GM12878 (cell line): ENCODE data around the gene RUVBL2. TPM values are rescaled to one million over a fixed set of nuclear protein-coding genes. Genes with fewer than 3 reads are reported as not detected.
A peak's percentile ranks its signal among the peaks of the same experiment; 100 is the strongest.

Source experiments
- BHLHE40 ChIP-seq, 2 experiments: fragments of 450-650 bp in 1 of 2; IDR thresholded peaks; 2 replicates each; pipeline ENCODE4 v1.6.1; 2011 to 2017; ENCODE audit warnings: low read depth in 2 of 2, borderline replicate concordance in 1 of 2, improper control_type of control experiment in 1 of 2, low read length in 1 of 2, mild to moderate bottlenecking in 1 of 2
- CEBPZ ChIP-seq: fragments of 150-350 bp; IDR thresholded peaks from 2 replicates; pipeline ENCODE4 v1.6.1; 2016; ENCODE audit warnings: low read depth, low read length
- CHD4 ChIP-seq: fragments of 200-600 bp; sonication (generic); IDR thresholded peaks from 2 replicates; pipeline ENCODE4 v1.6.1; 2016; ENCODE audit warnings: mild to moderate bottlenecking
- ESRRA ChIP-seq: IDR thresholded peaks from 2 replicates; pipeline ENCODE4 v1.6.1; 2012; ENCODE audit warnings: mild to moderate bottlenecking, low read length, improper control_type of control experiment
- PBX3 ChIP-seq: IDR thresholded peaks from 2 replicates; pipeline ENCODE4 v1.6.1; 2011; ENCODE audit warnings: mild to moderate bottlenecking, low read depth, low read length, moderate library complexity; ENCODE audit not compliant: insufficient replicate concordance
- RAD51 ChIP-seq: fragments of 450-650 bp; IDR thresholded peaks from 2 replicates; pipeline ENCODE4 v1.6.1; 2016; ENCODE audit warnings: moderate library complexity, mild to moderate bottlenecking, inconsistent platforms
- STAT1 ChIP-seq: fragments of 450-650 bp; conservative IDR thresholded peaks from 2 replicates; pipeline ENCODE4 v1.6.1; 2014; ENCODE audit warnings: antibody characterized with exemption, mild to moderate bottlenecking
- TCF7 ChIP-seq: IDR thresholded peaks from 2 replicates; pipeline ENCODE4 v1.6.1; 2014; ENCODE audit warnings: antibody characterized with exemption, borderline replicate concordance
- WRNIP1 ChIP-seq: IDR thresholded peaks from 2 replicates; pipeline ENCODE4 v1.6.1; 2011; ENCODE audit warnings: low read depth, low read length, improper control_type of control experiment, borderline replicate concordance
- ZNF274 ChIP-seq: IDR thresholded peaks from one replicate; pipeline ENCODE4 v1.8.0; 2011; ENCODE audit not compliant: insufficient read length, insufficient read depth
- polyA plus RNA-seq, 11 experiments: library from polyadenylated mRNA; depleted of rRNA in 4 of 11; unstranded in 6 of 11; stranded (reverse) in 5 of 11; fragments of >200 nt; fragmentation: Nextera tagmentation in 4 of 11; fragmentation: Illumina TruSeq in 1 of 11; extraction: Ambion mirVana in 4 of 11; extraction: Trizol in 1 of 11; gene quantifications; 1 replicate in 1 of 11; 2 replicates in 10 of 11; pipeline versions ENCODE4 v1.2.1 to v1.2.3, GENCODE V29; 2011 to 2016; ENCODE audit warnings: inconsistent platforms in 2 of 11, missing spikeins in 2 of 11, low read depth in 1 of 11
- total RNA-seq, 4 experiments: library from RNA; depleted of rRNA in 3 of 4; stranded (reverse); fragments of >200 nt in 3 of 4; fragmentation: Illumina TruSeq in 1 of 4; extraction: Trizol in 1 of 4; gene quantifications; 2 replicates each; pipeline versions ENCODE4 v1.2.1 to v1.2.3, GENCODE V29; 2013 to 2021

Gene RUVBL2
- total and polyA plus RNA-seq, 10 of the 15 experiments (the other 5 are each of a cell fraction or from before 2014, with no cell fraction given) = 33.8 to 224 (median 125) TPM

GRCh38 chr19:49020931-49021895, 27.5 kb downstream of the RUVBL2 start (continued):
- TF ChIP-seq RAD51 = no peak
- TF ChIP-seq ESRRA = no peak
- TF ChIP-seq CHD4 = no peak
- TF ChIP-seq WRNIP1 = no peak
- TF ChIP-seq TCF7 = no peak
- TF ChIP-seq PBX3 = no peak
- TF ChIP-seq CEBPZ = no peak
- no peak for TF ChIP-seq STAT1
- no peak for TF ChIP-seq ZNF274
- TF ChIP-seq BHLHE40 (IDR thresholded peaks at IDR 0.05; ENCODE audit: borderline replicate concordance in 1 of 2, low read depth in 2 of 2, low read length in 1 of 2) = peak; percentile 61 to 81
